GM18507 (cell line): Measurements from ENCODE around the gene TTK.
"Not testable (repeated sequence)": the region's sequence is repeated elsewhere in the genome, so short reads cannot be mapped to it uniquely, and the experiment has no call there.

Experiments used
- DNase-seq: peaks from one replicate; pipeline ENCODE4 v3.0.0; 2011; ENCODE audit warnings: low read depth; ENCODE audit not compliant: insufficient read length; ENCODE audit errors: extremely low spot score
- FAIRE-seq: peaks from 2 replicates; lab custom pipeline; 2011; peaks lifted over from hg19 to GRCh38; lab: Jason Lieb, UNC

The TTK gene

GRCh38 chr6:80020381-80021120 lies 16.1 kb downstream of the TTK start:
- FAIRE-seq (no peak), DNase-seq (no peak)

GRCh38 chr6:80021131-80021530 lies 16.7 kb downstream of the TTK start:
- no peak for FAIRE-seq
- DNase-seq = no peak

- FAIRE-seq (no peak), DNase-seq (no peak)
These were observed 17.1 kb downstream of the TTK start for GRCh38 chr6:80021591-80021990.

- DNase-seq (no peak), FAIRE-seq (no peak)
These were observed 18.4 kb downstream of the TTK start for GRCh38 chr6:80022803-80023202.

- DNase-seq = no peak
- no peak for FAIRE-seq
These were observed 24.1 kb downstream of the TTK start for GRCh38 chr6:80028589-80028988.

GRCh38 chr6:80029470-80029869 lies 25.0 kb downstream of the TTK start:
- DNase-seq (no peak), FAIRE-seq (peak; percentile 57)

- FAIRE-seq, DNase-seq: not testable (repeated sequence)
These were observed 43.8 kb downstream of the TTK start for GRCh38 chr6:80048220-80048619.

GRCh38 chr6:80060774-80061173 lies 56.3 kb downstream of the TTK start:
- DNase-seq (no peak), FAIRE-seq (no peak)

GRCh38 chr6:80068146-80068545 lies 63.7 kb downstream of the TTK start:
- FAIRE-seq = peak; percentile 18
- not testable (repeated sequence) for DNase-seq

- DNase-seq, FAIRE-seq: not testable (repeated sequence)
These were observed 66.0 kb downstream of the TTK start for GRCh38 chr6:80070431-80070830.

GRCh38 chr6:80077067-80077466 lies 72.6 kb downstream of the TTK start:
- DNase-seq = no peak
- no peak for FAIRE-seq

GRCh38 chr6:80088637-80089036 lies 84.2 kb downstream of the TTK start:
- FAIRE-seq = no peak
- DNase-seq = no peak

GRCh38 chr6:80091506-80091905 lies 87.1 kb downstream of the TTK start:
- FAIRE-seq (no peak), DNase-seq (no peak)
